Measurements from ENCODE around the gene GRID1.

- TF ChIP-seq CTCF (IDR thresholded peaks at IDR 0.05), result no peak
- TF ChIP-seq POLR2A (IDR thresholded peaks at IDR 0.05), result no peak
These were observed 262.4 kb downstream of the GRID1 start for GRCh38 chr10:86104156-86104555.

Measured in breast epithelium (tissue), 3 donors.